ENCODE measurements around the gene CD52.

DNA sequence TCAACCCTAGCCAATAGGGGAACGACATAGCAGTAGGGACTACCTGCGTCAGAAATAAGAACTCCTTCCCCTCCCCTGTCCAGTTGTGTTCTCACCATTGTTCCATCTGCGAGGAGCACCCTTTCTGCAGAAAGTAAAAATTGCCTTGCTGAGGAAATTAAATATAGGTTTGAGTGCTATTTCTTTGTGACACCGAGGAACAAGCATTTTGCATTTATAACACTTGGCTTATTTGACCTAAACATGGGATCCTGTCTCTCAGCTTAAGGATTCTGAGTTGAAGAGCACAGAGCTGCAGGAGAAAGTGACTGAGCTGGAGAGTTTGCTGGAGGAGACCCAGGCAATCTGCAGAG lies 48.6 kb upstream of the CD52 start:
- TF ChIP-seq CTCF (IDR thresholded peaks at IDR 0.05) = no peak
- TF ChIP-seq POLR2A (IDR thresholded peaks at IDR 0.05) = no peak

All from adrenal gland (tissue), 5 donors.